Measurements from ENCODE around the gene PLOD2. TPM values are rescaled to one million over a fixed set of nuclear protein-coding genes. Genes with fewer than 3 reads are reported as not detected.

PLOD2 gene
- polyA plus RNA-seq, 1 experiment, result 33.2 TPM

DNA sequence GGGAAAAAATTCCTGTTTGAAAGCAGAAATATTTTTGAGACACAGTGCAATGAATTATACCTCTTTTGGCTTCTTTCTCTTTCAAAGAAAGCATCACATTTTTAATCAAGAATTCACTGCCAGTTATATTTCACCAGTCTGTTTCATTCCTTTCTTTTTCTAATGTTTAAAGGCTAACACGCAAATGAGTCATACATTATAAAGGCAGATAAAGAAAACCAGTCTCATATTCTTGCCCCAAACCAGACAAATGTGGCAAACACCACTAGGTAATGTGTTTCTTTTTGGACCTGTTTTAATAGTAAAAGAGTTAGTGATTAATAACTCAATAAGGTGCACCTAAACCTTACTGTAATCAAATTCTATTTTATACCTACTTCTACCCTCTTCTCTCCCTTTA, 83.8 kb downstream of the PLOD2 start:
- POLR2A ChIA-PET, result no interaction called here
- CTCF ChIA-PET, result interaction anchor here (1.8 to 2.3 kb wide), 2 partner anchors 12 to 89 kb away, joined by 4 to 8 read pairs; no protein-coding TSS in a partner anchor
- TF ChIP-seq, protein P1, sequence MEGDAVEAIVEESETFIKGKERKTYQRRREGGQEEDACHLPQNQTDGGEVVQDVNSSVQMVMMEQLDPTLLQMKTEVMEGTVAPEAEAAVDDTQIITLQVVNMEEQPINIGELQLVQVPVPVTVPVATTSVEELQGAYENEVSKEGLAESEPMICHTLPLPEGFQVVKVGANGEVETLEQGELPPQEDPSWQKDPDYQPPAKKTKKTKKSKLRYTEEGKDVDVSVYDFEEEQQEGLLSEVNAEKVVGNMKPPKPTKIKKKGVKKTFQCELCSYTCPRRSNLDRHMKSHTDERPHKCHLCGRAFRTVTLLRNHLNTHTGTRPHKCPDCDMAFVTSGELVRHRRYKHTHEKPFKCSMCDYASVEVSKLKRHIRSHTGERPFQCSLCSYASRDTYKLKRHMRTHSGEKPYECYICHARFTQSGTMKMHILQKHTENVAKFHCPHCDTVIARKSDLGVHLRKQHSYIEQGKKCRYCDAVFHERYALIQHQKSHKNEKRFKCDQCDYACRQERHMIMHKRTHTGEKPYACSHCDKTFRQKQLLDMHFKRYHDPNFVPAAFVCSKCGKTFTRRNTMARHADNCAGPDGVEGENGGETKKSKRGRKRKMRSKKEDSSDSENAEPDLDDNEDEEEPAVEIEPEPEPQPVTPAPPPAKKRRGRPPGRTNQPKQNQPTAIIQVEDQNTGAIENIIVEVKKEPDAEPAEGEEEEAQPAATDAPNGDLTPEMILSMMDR (IDR thresholded peaks at IDR 0.05; ENCODE audit: insufficient read depth, low read depth, low read length), result no peak
- H3K36me3 ChIP-seq (ENCODE audit: control insufficient read depth, insufficient read depth, low read length), result peaks cover 3% of the 10 kb centered on the region; the same call in 1 of the 2 replicates
- no peaks in the 10 kb centered on the region for H3K27me3 ChIP-seq (ENCODE audit: control insufficient read depth, insufficient read depth, low read length)
- H3K4me3 ChIP-seq (ENCODE audit: low read depth, low read length), result no peak overlapping the region
- DNase-seq (ENCODE audit: low read depth), result no peak

DNA sequence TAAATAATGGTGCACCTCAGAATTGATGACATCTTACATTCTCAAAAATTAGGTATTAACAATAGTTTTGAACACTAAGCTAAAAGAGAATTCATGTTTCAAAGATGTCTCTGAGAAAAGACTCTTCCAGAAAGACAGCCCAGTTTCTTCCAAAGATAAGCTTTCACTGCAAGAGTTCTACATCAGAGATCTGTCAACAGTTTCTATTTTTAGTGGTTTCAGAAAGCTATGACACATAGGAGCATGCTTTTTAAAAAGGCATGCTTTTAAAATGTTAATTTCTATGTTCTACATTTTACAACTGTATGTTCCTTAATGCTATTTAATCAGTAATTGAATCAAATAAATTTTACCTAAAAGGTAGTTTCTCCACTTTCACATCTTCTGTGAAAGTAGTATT, 88.2 kb downstream of the PLOD2 start:
- peaks cover 6% of the 10 kb centered on the region for H3K36me3 ChIP-seq (ENCODE audit: control insufficient read depth, insufficient read depth, low read length)
- ChIA-PET POLR2A (no interaction called here), CTCF (interaction anchor here (1.0 kb wide), 1 partner anchor 117 kb away, joined by 3 read pairs; no protein-coding TSS in a partner anchor)
- H3K4me3 ChIP-seq (ENCODE audit: low read depth, low read length), result no peak overlapping the region
- DNase-seq (ENCODE audit: low read depth), result no peak
- H3K27me3 ChIP-seq (ENCODE audit: control insufficient read depth, insufficient read depth, low read length), result no peaks in the 10 kb centered on the region
- TF ChIP-seq, protein P1 (IDR thresholded peaks at IDR 0.05; ENCODE audit: insufficient read depth, low read depth, low read length), result no peak

DNA sequence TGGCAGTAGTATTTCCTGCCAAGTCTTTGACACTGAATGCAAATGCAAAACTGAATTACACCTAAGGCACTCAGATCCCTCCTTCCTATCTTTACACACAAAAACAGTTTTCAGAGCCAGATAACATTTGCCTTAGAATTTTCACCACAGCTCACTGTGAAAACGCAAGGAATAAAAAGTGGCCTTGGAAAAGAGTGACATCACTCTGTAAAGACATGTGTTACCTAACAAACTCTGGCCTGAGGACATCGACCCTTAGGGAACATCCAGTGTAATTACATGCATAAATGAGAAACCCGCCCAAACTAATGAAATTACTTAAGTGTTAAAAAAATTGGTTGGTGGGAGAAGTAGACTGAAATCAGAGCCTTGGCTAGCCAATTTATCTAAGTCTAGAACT, 88.9 kb downstream of the PLOD2 start:
- Histone ChIP-seq H3K27me3 (ENCODE audit: control insufficient read depth, insufficient read depth, low read length) (no peaks in the 10 kb centered on the region), H3K36me3 (ENCODE audit: control insufficient read depth, insufficient read depth, low read length) (peaks cover 6% of the 10 kb centered on the region), H3K4me3 (ENCODE audit: low read depth, low read length) (no peak overlapping the region)
- DNase-seq (ENCODE audit: low read depth), result no peak
- ChIA-PET CTCF (interaction anchor here (1.0 to 1.5 kb wide), 3 partner anchors 88 to 118 kb away, joined by 3 to 9 read pairs (median 3); no protein-coding TSS in a partner anchor), POLR2A (no interaction called here)
- TF ChIP-seq, protein P1 (IDR thresholded peaks at IDR 0.05; ENCODE audit: insufficient read depth, low read depth, low read length), result no peak

DNA sequence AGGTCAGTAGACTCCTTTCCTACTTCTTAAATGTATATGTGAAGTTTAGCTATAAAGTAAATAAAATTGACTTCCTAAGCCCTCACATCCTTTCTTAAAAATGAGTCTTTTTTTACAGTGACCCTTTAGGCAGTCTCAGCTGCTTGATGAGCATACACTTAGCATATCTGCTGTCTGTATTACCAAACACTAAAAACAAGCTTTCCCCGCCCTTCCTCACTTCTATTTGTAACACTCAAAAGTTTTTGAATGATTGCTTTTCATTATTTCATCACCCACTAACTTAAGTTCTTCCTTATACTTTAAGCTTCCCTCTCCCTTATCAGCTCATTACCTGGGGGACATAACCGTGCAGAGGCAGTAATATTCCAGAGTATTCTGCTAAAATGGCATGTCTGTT, 89.4 kb downstream of the PLOD2 start:
- Histone ChIP-seq H3K36me3 (ENCODE audit: control insufficient read depth, insufficient read depth, low read length) (peaks cover 6% of the 10 kb centered on the region), H3K4me3 (ENCODE audit: low read depth, low read length) (no peak overlapping the region), H3K27me3 (ENCODE audit: control insufficient read depth, insufficient read depth, low read length) (no peaks in the 10 kb centered on the region)
- TF ChIP-seq, protein P1 (IDR thresholded peaks at IDR 0.05; ENCODE audit: insufficient read depth, low read depth, low read length), result no peak
- ChIA-PET CTCF (interaction anchor here (0.6 to 1.5 kb wide), 3 partner anchors 10 to 116 kb away, joined by 3 to 9 read pairs (median 3); no protein-coding TSS in a partner anchor), POLR2A (no interaction called here)
- DNase-seq (ENCODE audit: low read depth), result no peak

DNA sequence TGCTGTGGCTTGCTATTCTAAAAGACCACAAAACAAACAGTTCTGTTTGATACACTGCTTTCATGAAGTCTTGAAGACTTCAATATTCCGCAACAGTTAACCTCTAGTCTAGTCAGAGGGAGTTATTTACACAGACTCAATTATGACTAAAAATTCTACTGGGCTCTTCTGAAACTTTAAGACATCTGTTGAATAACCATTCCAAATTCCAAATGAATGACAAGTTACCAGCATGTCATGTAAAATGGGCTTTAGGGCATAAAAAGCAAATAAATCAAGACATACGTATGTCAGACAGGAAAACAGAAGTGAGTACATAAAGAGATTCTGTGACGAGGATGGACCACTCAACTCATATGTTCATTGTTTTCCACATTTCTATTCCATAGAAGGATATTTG, 93.9 kb downstream of the PLOD2 start:
- no peaks in the 10 kb centered on the region for H3K27me3 ChIP-seq (ENCODE audit: control insufficient read depth, insufficient read depth, low read length)
- no peak overlapping the region for H3K4me3 ChIP-seq (ENCODE audit: low read depth, low read length)
- TF ChIP-seq, protein P1 (IDR thresholded peaks at IDR 0.05; ENCODE audit: insufficient read depth, low read depth, low read length), result no peak
- H3K36me3 ChIP-seq (ENCODE audit: control insufficient read depth, insufficient read depth, low read length), result peaks cover 6% of the 10 kb centered on the region; the same call in 1 of the 2 replicates
- ChIA-PET CTCF (no interaction called here), POLR2A (no interaction called here)
- DNase-seq (ENCODE audit: low read depth), result peak; percentile 36
